ENCODE measurements around the gene FBN2. TPM values are rescaled to one million over a fixed set of nuclear protein-coding genes. Genes with fewer than 3 reads are reported as not detected.

FBN2 gene
- total and polyA plus RNA-seq, 9 of the 15 experiments (the other 6 are each of a cell fraction or from before 2014, with no cell fraction given) = 0.01 to 0.09 TPM; not detected in 7

DNA sequence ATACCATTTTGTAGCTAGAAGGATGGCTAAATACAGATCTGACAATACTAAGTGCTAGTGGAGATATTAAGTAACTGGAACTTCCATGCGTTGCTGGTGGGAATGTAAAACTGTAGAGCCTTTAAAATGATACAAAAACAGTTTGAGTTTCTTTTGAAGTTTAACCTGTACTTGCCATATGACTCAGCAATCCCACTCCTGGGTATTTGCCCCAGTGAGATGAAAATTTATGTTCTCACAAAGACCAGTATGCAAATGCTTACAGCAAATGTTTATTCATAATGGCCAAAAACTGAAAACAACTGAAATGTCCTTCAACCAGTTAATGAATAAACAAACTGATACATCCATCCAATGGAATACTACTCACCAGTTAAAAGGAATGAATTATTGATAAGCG lies 317.2 kb downstream of the FBN2 start:
- ATAC-seq (no peak), FAIRE-seq (no peak)
- 0% methylated on average over 2 of the region's 2 CpGs for WGBS (ENCODE audit: insufficient coverage, low coverage, missing lambda C conversion rate)

More for the DNA sequence above, 317.2 kb downstream of the FBN2 start:
- TF ChIP-seq ERF (CRISPR knock-in tag; IDR thresholded peaks at IDR 0.05) (no peak), SMARCA5 (IDR thresholded peaks at IDR 0.05) (no peak), NUFIP1 (IDR thresholded peaks at IDR 0.05; ENCODE audit: partially characterized antibody) (no peak), NELFE (IDR thresholded peaks at IDR 0.05; ENCODE audit: insufficient read depth, insufficient read length) (no peak), HMGN3 (IDR thresholded peaks at IDR 0.05; ENCODE audit: borderline replicate concordance, extremely low read depth, insufficient read length, low read depth, low read length) (no peak), ZSCAN32 (CRISPR knock-in tag; IDR thresholded peaks at IDR 0.05) (no peak), SRSF1 (IDR thresholded peaks at IDR 0.05; ENCODE audit: low read depth, low read length) (no peak), ZBTB1 (CRISPR knock-in tag; IDR thresholded peaks at IDR 0.05; ENCODE audit: borderline replicate concordance, low read depth) (no peak)
- TF ChIP-seq, protein P1, sequence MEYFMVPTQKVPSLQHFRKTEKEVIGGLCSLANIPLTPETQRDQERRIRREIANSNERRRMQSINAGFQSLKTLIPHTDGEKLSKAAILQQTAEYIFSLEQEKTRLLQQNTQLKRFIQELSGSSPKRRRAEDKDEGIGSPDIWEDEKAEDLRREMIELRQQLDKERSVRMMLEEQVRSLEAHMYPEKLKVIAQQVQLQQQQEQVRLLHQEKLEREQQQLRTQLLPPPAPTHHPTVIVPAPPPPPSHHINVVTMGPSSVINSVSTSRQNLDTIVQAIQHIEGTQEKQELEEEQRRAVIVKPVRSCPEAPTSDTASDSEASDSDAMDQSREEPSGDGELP (CRISPR knock-in tag; IDR thresholded peaks at IDR 0.05; ENCODE audit: borderline replicate concordance) = no peak
- TF ChIP-seq, protein P2, sequence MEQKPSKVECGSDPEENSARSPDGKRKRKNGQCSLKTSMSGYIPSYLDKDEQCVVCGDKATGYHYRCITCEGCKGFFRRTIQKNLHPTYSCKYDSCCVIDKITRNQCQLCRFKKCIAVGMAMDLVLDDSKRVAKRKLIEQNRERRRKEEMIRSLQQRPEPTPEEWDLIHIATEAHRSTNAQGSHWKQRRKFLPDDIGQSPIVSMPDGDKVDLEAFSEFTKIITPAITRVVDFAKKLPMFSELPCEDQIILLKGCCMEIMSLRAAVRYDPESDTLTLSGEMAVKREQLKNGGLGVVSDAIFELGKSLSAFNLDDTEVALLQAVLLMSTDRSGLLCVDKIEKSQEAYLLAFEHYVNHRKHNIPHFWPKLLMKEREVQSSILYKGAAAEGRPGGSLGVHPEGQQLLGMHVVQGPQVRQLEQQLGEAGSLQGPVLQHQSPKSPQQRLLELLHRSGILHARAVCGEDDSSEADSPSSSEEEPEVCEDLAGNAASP (IDR thresholded peaks at IDR 0.05) = no peak
- in situ Hi-C loops (cut with MboI) = loop anchor here (10.0 to 25.0 kb wide), 2 partner anchors 916 to 1554 kb away; no protein-coding TSS in a partner anchor
- no peak overlapping the region for H3K4me2 ChIP-seq (ENCODE audit: insufficient read depth, low read length)
- POLR2A ChIA-PET = no interaction called here
- intact Hi-C loops (cut with micrococcal nuclease) = no loop called here
- no peak overlapping the region for H2AFZ ChIP-seq (ENCODE audit: low read depth, low read length)
- no peak for DNase-seq (ENCODE audit: extremely low read depth in 1 of 4, low spot score in 3 of 4)
- H4K20me1 ChIP-seq (replicated peaks; ENCODE audit: control insufficient read depth, insufficient read depth, low read length) = no peaks in the 10 kb centered on the region
- H3K9ac ChIP-seq (ENCODE audit: insufficient read depth in 1 of 2, low read depth in 2 of 2, low read length in 2 of 2) = no peak overlapping the region
- no peaks in the 10 kb centered on the region for H3K9me1 ChIP-seq (ENCODE audit: control insufficient read depth, insufficient read depth, low read length)
- H3K9me3 ChIP-seq (replicated peaks; ENCODE audit: control insufficient read depth, insufficient read depth, low read depth, low read length) = no peaks in the 10 kb centered on the region
- CTCF ChIA-PET (ENCODE audit: low intra/inter-chr PET ratio) = no interaction called here
- H3K36me3 ChIP-seq (ENCODE audit: control insufficient read depth, insufficient read depth, low read length) = no peaks in the 10 kb centered on the region
- H3K79me2 ChIP-seq (ENCODE audit: control insufficient read depth, insufficient read depth, low read length) = no peaks in the 10 kb centered on the region
- no TSS peak for BruUV-seq (replicated peaks)
- H3K4me3 ChIP-seq = no peak overlapping the region
- H3K27me3 ChIP-seq (ENCODE audit: control insufficient read depth in 2 of 2, insufficient read depth in 2 of 2, low read length in 2 of 2) = peaks cover 0 to 6% of the 10 kb centered on the region in 2 experiments; a peak in 1 of 5 replicates
- no peak overlapping the region for H3K27ac ChIP-seq (ENCODE audit: extremely low read depth, low read depth, low read length)
- H3K4me1 ChIP-seq (replicated peaks in 1 of 2; ENCODE audit: control insufficient read depth in 2 of 2, insufficient read depth in 2 of 2, low read length in 2 of 2) = no peaks in the 10 kb centered on the region
